SJSA1 (cell line): ENCODE measurements around the gene BPIFB2. TPM values are rescaled to one million over a fixed set of nuclear protein-coding genes. Genes with fewer than 3 reads are reported as not detected.
"Not testable (repeated sequence)": the region's sequence is repeated elsewhere in the genome, so short reads cannot be mapped to it uniquely, and the experiment has no call there.

Experiments used
- DNase-seq, 2 experiments: peaks; one replicate each; pipeline ENCODE4 v3.0.0-alpha.2; 2015 to 2020; ENCODE audit warnings: low spot score in 2 of 2, low read depth in 1 of 2
- H3K27ac ChIP-seq: fragments of 250-450 bp; sonication (Bioruptor Pico); 2 replicates; pipeline ENCODE4 v1.5.1; 2020; ENCODE audit warnings: mild to moderate bottlenecking, moderate library complexity
- H3K27me3 ChIP-seq: fragments of 250-450 bp; sonication (Bioruptor Pico); replicated peaks from 2 replicates; pipeline ENCODE4 v1.5.1; 2020; ENCODE audit warnings: mild to moderate bottlenecking, moderate library complexity
- H3K36me3 ChIP-seq: fragments of 250-450 bp; sonication (Bioruptor Pico); 2 replicates; pipeline ENCODE4 v1.5.1; 2020; ENCODE audit warnings: mild to moderate bottlenecking
- H3K4me1 ChIP-seq: fragments of 250-450 bp; sonication (Bioruptor Pico); replicated peaks from 2 replicates; pipeline ENCODE4 v1.6.1; 2021; ENCODE audit warnings: mild to moderate bottlenecking
- H3K4me3 ChIP-seq: fragments of 250-450 bp; sonication (Bioruptor Pico); 2 replicates; pipeline ENCODE4 v1.5.1; 2020; ENCODE audit warnings: mild to moderate bottlenecking
- H3K9me3 ChIP-seq: fragments of 250-450 bp; sonication (Bioruptor Pico); replicated peaks from 2 replicates; pipeline ENCODE4 v1.5.1; 2020; ENCODE audit warnings: mild to moderate bottlenecking
- total RNA-seq: library from RNA; depleted of rRNA; stranded (reverse); fragments of >200 nt; shearing (Covaris generic); gene quantifications from 2 replicates; pipeline ENCODE4 v1.2.3, GENCODE V29; 2014

Gene BPIFB2
- total RNA-seq, 1 experiment from 2014 or later = not detected

GRCh38 chr20:33030569-33030968, 23.1 kb downstream of the BPIFB2 start:
- no peaks in the 10 kb centered on the region for H3K36me3 ChIP-seq
- no peak overlapping the region for H3K27ac ChIP-seq
- H3K4me3 ChIP-seq = no peak overlapping the region
- 0 out of 2 replicates have a peak, but pooled peaks cover 4% of the 10 kb centered on the region for H3K27me3 ChIP-seq
- no peaks in the 10 kb centered on the region for H3K4me1 ChIP-seq
- no peak for DNase-seq
- H3K9me3 ChIP-seq = no peaks in the 10 kb centered on the region

- H3K4me1 ChIP-seq = no peaks in the 10 kb centered on the region
- no peak within 1 kb of the TSS for H3K4me3 ChIP-seq
- 0 out of 2 replicates have a peak, but pooled peaks cover 4% of the 10 kb centered on the region for H3K27me3 ChIP-seq
- H3K36me3 ChIP-seq = no peaks in the 10 kb centered on the region
- no peak for DNase-seq
- H3K27ac ChIP-seq = no peak within 1 kb of the TSS
- H3K9me3 ChIP-seq = no peaks in the 10 kb centered on the region
Observed at GRCh38 chr20:33031531-33031930, 24.0 kb downstream of the BPIFB2 start, which contains the start of gene BPIFB6. BPIFB6 (plus strand) TSS chr20:33031648; CDS start chr20:33031648, 0 bp downstream.

GRCh38 chr20:33032555-33032954, 25.1 kb downstream of the BPIFB2 start:
- Histone ChIP-seq H3K4me3 (no peak overlapping the region), H3K27me3 (0 out of 2 replicates have a peak, but pooled peaks cover 4% of the 10 kb centered on the region), H3K36me3 (no peaks in the 10 kb centered on the region), H3K27ac (no peak overlapping the region), H3K9me3 (no peaks in the 10 kb centered on the region), H3K4me1 (no peaks in the 10 kb centered on the region)
- DNase-seq = no peak

GRCh38 chr20:33033381-33033780, 25.9 kb downstream of the BPIFB2 start:
- DNase-seq = no peak
- no peaks in the 10 kb centered on the region for H3K36me3 ChIP-seq
- H3K27me3 ChIP-seq = 0 out of 2 replicates have a peak, but pooled peaks cover 4% of the 10 kb centered on the region
- H3K4me1 ChIP-seq = no peaks in the 10 kb centered on the region
- no peak overlapping the region for H3K4me3 ChIP-seq
- H3K9me3 ChIP-seq = no peaks in the 10 kb centered on the region; the same call in 1 of the 2 replicates
- no peak overlapping the region for H3K27ac ChIP-seq

GRCh38 chr20:33034115-33034514, 26.6 kb downstream of the BPIFB2 start:
- Histone ChIP-seq H3K27me3 (0 out of 2 replicates have a peak, but pooled peaks cover 4% of the 10 kb centered on the region), H3K27ac (no peak overlapping the region), H3K36me3 (no peaks in the 10 kb centered on the region), H3K4me3 (no peak overlapping the region), H3K4me1 (no peaks in the 10 kb centered on the region), H3K9me3 (no peaks in the 10 kb centered on the region; the same call in 1 of the 2 replicates)
- DNase-seq = no peak

DNA sequence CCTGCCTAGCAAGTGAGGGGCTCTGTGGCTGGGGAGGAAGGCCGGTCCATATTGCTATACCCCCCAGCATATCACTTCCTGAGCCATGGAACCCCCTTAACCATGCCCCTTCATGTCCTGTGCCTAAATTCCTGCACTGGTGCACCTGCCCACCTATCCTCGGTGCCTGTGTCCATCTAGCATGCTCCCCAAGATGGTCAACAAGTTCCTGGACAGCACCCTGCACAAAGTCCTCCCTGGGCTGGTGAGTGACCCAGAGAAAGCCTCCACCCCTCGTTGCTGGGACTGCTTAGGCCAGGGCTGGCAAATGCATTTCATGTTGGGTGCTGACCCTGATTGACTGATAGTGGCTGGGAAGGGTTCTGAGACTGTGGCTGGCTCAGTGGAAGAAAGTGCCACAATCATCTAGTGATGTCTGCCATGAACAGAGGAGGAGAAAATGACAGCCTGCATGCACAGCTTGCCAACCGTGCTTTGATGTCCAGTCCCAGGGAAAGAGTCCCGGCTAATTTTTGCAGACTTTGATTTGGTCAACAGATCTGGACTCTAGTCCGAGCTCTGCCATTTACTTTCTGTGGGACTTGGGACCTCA, 27.5 kb downstream of the BPIFB2 start:
- Histone ChIP-seq H3K27me3 (0 out of 2 replicates have a peak, but pooled peaks cover 4% of the 10 kb centered on the region), H3K9me3 (no peaks in the 10 kb centered on the region; the same call in 1 of the 2 replicates), H3K4me3 (no peak overlapping the region), H3K27ac (no peak overlapping the region), H3K4me1 (no peaks in the 10 kb centered on the region), H3K36me3 (no peaks in the 10 kb centered on the region)
- DNase-seq = no peak

GRCh38 chr20:33037456-33037855, 30.0 kb downstream of the BPIFB2 start:
- no peaks in the 10 kb centered on the region; the same call in 1 of the 2 replicates for H3K9me3 ChIP-seq
- no peaks in the 10 kb centered on the region for H3K36me3 ChIP-seq
- no peaks in the 10 kb centered on the region for H3K4me1 ChIP-seq
- DNase-seq = no peak
- H3K27me3 ChIP-seq = no peaks in the 10 kb centered on the region
- no peak overlapping the region for H3K4me3 ChIP-seq
- no peak overlapping the region for H3K27ac ChIP-seq

DNA sequence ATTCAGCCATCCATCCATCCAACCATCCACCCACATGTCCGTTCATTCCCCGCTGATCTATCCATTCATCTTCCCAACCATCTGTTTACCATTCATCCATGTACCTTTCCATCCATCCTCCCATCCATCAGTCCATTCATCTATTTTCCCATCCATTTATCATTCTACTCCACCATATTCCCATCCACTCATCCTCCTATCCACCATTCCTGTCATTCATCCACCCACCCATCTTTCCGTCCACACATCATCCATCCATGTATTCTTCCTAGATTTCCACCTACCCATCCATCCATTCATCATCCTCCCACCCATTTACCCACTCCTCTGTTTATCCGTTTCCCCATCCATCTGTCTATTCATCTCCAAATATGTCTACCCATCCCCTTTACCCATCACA, 30.7 kb downstream of the BPIFB2 start:
- Histone ChIP-seq H3K4me1 (no peaks in the 10 kb centered on the region), H3K27ac (no peak overlapping the region), H3K36me3 (no peaks in the 10 kb centered on the region), H3K9me3 (no peaks in the 10 kb centered on the region; the same call in 1 of the 2 replicates), H3K27me3 (no peaks in the 10 kb centered on the region), H3K4me3 (no peak overlapping the region)
- no peak for DNase-seq

DNA sequence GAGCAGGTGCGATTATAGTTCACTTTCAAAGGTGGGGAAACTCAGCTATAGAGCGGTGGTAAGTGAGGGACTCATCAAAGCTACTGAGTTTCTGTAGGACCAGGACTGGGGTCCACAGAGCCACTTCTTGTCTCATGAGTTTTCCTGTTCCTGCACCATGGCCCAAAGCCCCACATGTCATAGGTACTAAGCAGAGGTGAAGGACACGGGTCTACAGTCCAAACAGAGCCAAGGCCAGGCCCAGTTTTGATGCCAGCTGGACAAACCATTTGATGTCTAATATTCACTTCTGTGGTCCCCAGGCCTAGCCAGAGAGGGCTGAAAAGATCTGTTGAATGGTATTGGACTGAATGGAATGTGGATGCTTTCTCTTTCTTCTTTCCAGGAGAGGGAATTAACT, 34.9 kb downstream of the BPIFB2 start:
- DNase-seq = no peak
- no peaks in the 10 kb centered on the region for H3K36me3 ChIP-seq
- H3K27me3 ChIP-seq = no peaks in the 10 kb centered on the region
- no peaks in the 10 kb centered on the region for H3K4me1 ChIP-seq
- no peak overlapping the region for H3K4me3 ChIP-seq
- H3K27ac ChIP-seq = no peak overlapping the region
- H3K9me3 ChIP-seq = peaks cover 9% of the 10 kb centered on the region

- no peak overlapping the region for H3K4me3 ChIP-seq
- no peak for DNase-seq
- H3K27ac ChIP-seq = no peak overlapping the region
- H3K36me3 ChIP-seq = no peaks in the 10 kb centered on the region
- H3K9me3 ChIP-seq = peaks cover 9% of the 10 kb centered on the region
- no peaks in the 10 kb centered on the region for H3K4me1 ChIP-seq
- no peaks in the 10 kb centered on the region for H3K27me3 ChIP-seq
Observed at GRCh38 chr20:33042983-33043730, 35.7 kb downstream of the BPIFB2 start.

DNA sequence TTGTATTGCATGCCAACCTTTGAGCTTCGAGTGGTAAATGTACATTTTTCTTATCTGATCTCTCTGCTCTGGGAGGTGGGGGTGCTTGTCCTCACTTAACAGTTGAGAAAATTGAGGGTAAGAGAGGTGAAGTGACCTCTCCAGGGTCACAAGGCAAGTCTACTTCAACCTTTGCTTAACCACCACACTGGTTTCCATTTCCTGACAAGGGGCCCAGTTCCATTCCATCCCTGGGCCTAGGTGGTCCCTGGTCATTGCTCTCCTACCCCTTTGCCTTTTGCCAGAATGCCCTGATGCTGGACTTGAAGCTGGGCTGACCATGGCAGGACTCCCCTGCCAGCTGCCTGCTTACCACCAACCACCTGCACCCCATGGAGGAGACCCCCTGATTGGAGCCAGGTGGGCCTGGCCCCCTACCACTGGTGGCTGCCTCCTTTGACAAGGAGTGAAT, 36.3 kb downstream of the BPIFB2 start:
- no peak overlapping the region for H3K27ac ChIP-seq

DNA sequence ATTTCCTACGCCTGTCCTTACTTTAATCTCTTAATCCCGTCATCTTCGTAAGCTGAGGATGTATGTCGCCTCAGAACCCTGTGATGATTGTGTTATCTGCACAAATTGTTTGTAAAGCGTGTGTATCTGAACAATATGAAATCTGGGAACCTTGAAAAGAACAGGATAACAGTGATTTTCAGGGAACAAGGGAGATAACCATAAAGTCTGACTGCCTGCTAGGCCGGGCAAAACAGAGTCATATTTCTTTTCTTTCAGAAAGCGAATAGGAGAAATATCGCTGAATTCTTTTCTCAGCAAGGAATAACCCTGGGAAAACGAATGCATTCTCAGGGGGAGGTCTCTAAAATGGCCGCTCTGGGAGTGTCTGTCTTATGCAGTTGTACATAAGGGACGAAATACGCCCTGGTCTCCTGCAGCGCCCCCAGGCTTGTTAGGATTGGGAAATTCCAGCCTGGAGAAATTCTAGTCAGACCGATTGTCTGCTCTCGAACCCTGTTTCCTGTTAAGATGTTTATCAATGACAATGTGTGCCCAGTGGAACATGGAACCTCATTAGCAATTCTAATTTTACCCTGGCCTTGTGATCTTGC, 37.7 kb downstream of the BPIFB2 start:
- not testable (repeated sequence) for DNase-seq, H3K4me1 ChIP-seq, H3K36me3 ChIP-seq, H3K4me3 ChIP-seq, H3K9me3 ChIP-seq, H3K27me3 ChIP-seq, H3K27ac ChIP-seq

More for the DNA sequence above, 36.3 kb downstream of the BPIFB2 start:
- DNase-seq = no peak
- Histone ChIP-seq H3K36me3 (no peaks in the 10 kb centered on the region), H3K4me1 (no peaks in the 10 kb centered on the region), H3K9me3 (peaks cover 9% of the 10 kb centered on the region), H3K27me3 (no peaks in the 10 kb centered on the region), H3K4me3 (no peak overlapping the region)

DNA sequence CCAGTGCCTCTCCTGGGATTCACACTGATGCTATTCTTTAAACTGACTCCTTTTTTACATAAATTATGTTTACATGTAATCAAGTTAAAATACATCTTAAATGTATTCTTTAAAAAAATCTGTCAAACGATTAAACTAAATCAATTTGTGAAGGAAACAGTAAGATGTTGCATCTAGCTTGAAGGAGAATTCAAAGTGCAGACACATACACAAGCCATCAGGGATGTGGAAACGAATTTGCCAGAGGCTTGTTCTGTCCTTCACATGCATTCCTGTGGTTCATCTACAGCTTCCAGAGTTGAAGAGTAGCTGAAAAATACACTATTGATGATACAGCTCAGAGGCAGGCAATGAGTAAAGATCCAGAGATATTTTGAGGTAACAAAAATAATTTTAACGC, 38.9 kb downstream of the BPIFB2 start:
- H3K4me3 ChIP-seq = no peak overlapping the region
- H3K9me3 ChIP-seq = peaks cover 9% of the 10 kb centered on the region
- DNase-seq = no peak
- H3K27ac ChIP-seq = no peak overlapping the region
- H3K27me3 ChIP-seq = no peaks in the 10 kb centered on the region
- no peaks in the 10 kb centered on the region for H3K4me1 ChIP-seq
- no peaks in the 10 kb centered on the region for H3K36me3 ChIP-seq

DNA sequence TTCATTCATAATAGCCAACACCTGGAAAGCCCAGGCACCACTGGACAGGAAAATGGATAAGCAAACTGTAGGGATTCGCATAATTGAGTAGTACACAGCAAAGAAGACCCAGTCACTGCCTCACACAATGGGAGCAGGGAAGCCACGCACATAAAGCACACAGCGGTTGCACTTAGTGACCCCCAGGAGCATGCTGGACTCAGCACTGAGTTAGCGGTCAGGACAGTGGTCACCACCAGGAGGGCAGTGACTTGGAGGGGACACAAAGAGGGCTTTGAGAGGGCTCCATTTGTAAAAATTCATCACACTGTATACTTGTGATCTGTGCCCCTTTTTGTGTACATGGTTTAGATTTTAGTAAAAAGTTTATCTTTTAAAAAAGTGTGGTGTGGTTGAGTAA, 43.8 kb downstream of the BPIFB2 start:
- Histone ChIP-seq H3K27ac (no peak overlapping the region), H3K27me3 (no peaks in the 10 kb centered on the region), H3K9me3 (no peaks in the 10 kb centered on the region; the same call in 1 of the 2 replicates), H3K4me3 (no peak overlapping the region), H3K4me1 (no peaks in the 10 kb centered on the region), H3K36me3 (no peaks in the 10 kb centered on the region)
- no peak for DNase-seq
